ENCODE results near the gene TRPV6. TPM values are rescaled to one million over a fixed set of nuclear protein-coding genes. Genes with fewer than 3 reads are reported as not detected.

Gene TRPV6
- total and polyA plus RNA-seq, 2 experiments from 2014 or later = 3.5 to 3.7 TPM

GRCh38 chr7:142838461-142839213 lies 46.9 kb downstream of the TRPV6 start:
- TF ChIP-seq CTCF (IDR thresholded peaks at IDR 0.05; ENCODE audit: poor library complexity) (no peak), EZH2 (IDR thresholded peaks at IDR 0.05; ENCODE audit: borderline replicate concordance) (no peak), EZH2phosphoT487 (IDR thresholded peaks at IDR 0.05; ENCODE audit: low read depth, severe bottlenecking, unreplicated experiment) (no peak)
- Histone ChIP-seq H3K9me3 (ENCODE audit: low read depth) (no peaks in the 10 kb centered on the region), H3K27ac (no peak overlapping the region), H3K4me2 (no peak overlapping the region), H3K36me3 (replicated peaks; ENCODE audit: insufficient read depth, low read depth) (no peaks in the 10 kb centered on the region), H3K27me3 (no peaks in the 10 kb centered on the region), H3K4me3 (no peak overlapping the region), H2AFZ (no peak overlapping the region), H3K4me1 (ENCODE audit: insufficient read depth) (peaks cover 3% of the 10 kb centered on the region), H3K9me2 (replicated peaks; ENCODE audit: insufficient read depth) (no peaks in the 10 kb centered on the region), H4K20me1 (ENCODE audit: insufficient read depth, poor library complexity, severe bottlenecking) (no peaks in the 10 kb centered on the region), H3K79me2 (no peaks in the 10 kb centered on the region)
- 62% methylated on average over 4 of the region's 4 CpGs for WGBS (ENCODE audit: low lambda C conversion rate, missing lambda C conversion rate)
- peak; percentile 40 for DNase-seq (ENCODE audit: low spot score)

- Histone ChIP-seq H3K36me3 (replicated peaks; ENCODE audit: insufficient read depth, low read depth) (no peaks in the 10 kb centered on the region), H3K79me2 (no peaks in the 10 kb centered on the region), H3K27me3 (no peaks in the 10 kb centered on the region), H3K9me2 (replicated peaks; ENCODE audit: insufficient read depth) (no peaks in the 10 kb centered on the region), H3K9me3 (ENCODE audit: low read depth) (no peaks in the 10 kb centered on the region), H3K4me3 (no peak overlapping the region), H4K20me1 (ENCODE audit: insufficient read depth, poor library complexity, severe bottlenecking) (no peaks in the 10 kb centered on the region), H3K4me1 (ENCODE audit: insufficient read depth) (peaks cover 2% of the 10 kb centered on the region), H3K27ac (no peak overlapping the region), H3K4me2 (no peak overlapping the region), H2AFZ (no peak overlapping the region)
- no peak for TF ChIP-seq EZH2 (IDR thresholded peaks at IDR 0.05; ENCODE audit: borderline replicate concordance)
- no peak for TF ChIP-seq EZH2phosphoT487 (IDR thresholded peaks at IDR 0.05; ENCODE audit: low read depth, severe bottlenecking, unreplicated experiment)
- TF ChIP-seq CTCF (IDR thresholded peaks at IDR 0.05; ENCODE audit: poor library complexity) = no peak
- 69% methylated on average over 3 of the region's 3 CpGs for WGBS (ENCODE audit: low lambda C conversion rate, missing lambda C conversion rate)
- no peak for DNase-seq (ENCODE audit: low spot score)
Measured at GRCh38 chr7:142836426-142836825, 49.1 kb downstream of the TRPV6 start.

DNA sequence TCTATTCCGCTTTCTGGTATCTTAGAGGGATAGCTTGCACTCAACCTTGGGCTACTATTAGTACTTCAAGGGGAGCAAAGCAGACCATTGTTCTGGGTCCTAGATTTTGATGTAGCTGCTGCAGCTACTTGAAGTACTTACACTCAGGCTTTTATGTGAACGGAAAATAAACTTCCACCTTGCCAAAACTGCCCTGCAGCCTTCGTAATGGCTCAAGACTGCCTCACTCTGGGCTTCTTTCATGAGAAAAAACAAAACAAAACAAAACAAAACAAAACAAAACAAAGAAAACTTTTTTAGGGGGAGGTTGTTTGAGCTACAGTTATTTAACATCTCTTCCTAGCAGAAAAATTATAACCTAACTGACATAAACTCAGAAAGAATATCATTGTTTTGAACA lies 50.1 kb downstream of the TRPV6 start:
- Histone ChIP-seq H3K4me2 (no peak overlapping the region), H3K27ac (no peak overlapping the region), H3K9me2 (replicated peaks; ENCODE audit: insufficient read depth) (no peaks in the 10 kb centered on the region), H3K79me2 (no peaks in the 10 kb centered on the region), H3K27me3 (peaks cover 2% of the 10 kb centered on the region), H3K4me1 (ENCODE audit: insufficient read depth) (peaks cover 2% of the 10 kb centered on the region), H2AFZ (no peak overlapping the region), H3K4me3 (no peak overlapping the region), H4K20me1 (ENCODE audit: insufficient read depth, poor library complexity, severe bottlenecking) (no peaks in the 10 kb centered on the region), H3K9me3 (ENCODE audit: low read depth) (no peaks in the 10 kb centered on the region), H3K36me3 (replicated peaks; ENCODE audit: insufficient read depth, low read depth) (no peaks in the 10 kb centered on the region)
- 57% methylated on average over 3 of the region's 3 CpGs for WGBS (ENCODE audit: low lambda C conversion rate, missing lambda C conversion rate)
- TF ChIP-seq EZH2phosphoT487 (IDR thresholded peaks at IDR 0.05; ENCODE audit: low read depth, severe bottlenecking, unreplicated experiment) (no peak), CTCF (IDR thresholded peaks at IDR 0.05; ENCODE audit: poor library complexity) (peak; percentile 4), EZH2 (IDR thresholded peaks at IDR 0.05; ENCODE audit: borderline replicate concordance) (no peak)
- DNase-seq (ENCODE audit: low spot score) = no peak
